Measurements from ENCODE around the gene FZD7. TPM values are rescaled to one million over a fixed set of nuclear protein-coding genes. Genes with fewer than 3 reads are reported as not detected.

The FZD7 gene
- total RNA-seq, 2 donors from 2014 or later, result 0.66 to 2.9 TPM

DNA sequence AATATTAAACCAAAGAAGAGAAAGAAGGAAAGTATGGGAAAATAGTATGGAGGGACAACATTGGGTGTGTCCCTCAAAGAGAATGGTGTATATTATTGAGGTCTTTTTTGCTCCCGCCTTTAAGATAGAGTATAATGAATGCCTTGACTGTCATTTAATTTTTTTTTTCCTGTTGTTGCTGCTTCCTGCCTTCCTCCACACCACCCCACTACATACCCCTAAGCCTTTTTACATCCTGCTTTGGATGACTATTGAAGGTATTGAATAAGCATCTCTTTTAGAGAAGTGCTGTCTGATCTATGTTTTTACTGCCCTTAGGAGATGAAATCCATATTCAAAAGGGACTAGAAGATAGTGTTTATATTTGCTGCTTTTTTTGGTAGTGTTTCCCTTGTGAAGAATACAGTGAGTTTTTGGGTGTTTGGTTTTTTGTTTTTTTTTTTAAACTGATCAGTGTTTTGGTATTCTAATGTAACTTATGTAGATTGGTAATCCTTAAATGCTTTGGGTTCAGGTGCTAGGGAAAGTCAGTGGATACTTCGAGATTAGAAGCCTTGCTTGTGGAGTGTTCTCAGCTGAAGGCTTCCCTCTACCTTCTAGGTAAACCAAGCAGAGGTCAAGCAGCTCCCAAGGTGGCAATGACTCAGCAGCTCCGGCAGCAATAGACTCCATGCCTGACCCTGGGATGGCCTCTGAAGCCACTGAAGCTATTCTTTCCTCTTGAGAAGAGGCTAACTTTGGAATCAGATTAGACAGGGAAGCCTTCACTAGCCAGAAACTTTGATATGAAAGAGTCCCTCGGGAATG, 5.0 kb downstream of the FZD7 start:
- intact Hi-C loops (cut with DNase I), result no loop called here
- Histone ChIP-seq H3K4me1 (peaks cover 15% of the 10 kb centered on the region), H3K27ac (no peak overlapping the region), H3K36me3 (replicated peaks in 1 of 2; ENCODE audit: insufficient read depth in 1 of 2, low read depth in 2 of 2) (no peaks in the 10 kb centered on the region), H3K27me3 (peaks cover 0 to 9% of the 10 kb centered on the region in 2 donors), H3K4me3 (no peak overlapping the region), H3K9me3 (no peaks in the 10 kb centered on the region)
- DNase-seq (peak in 1 of 4 donors; percentile 19), ATAC-seq (no peak)
- 42 to 55% methylated on average over 4 of the region's 4 CpGs for WGBS, 2 donors
- TF ChIP-seq, protein P1, sequence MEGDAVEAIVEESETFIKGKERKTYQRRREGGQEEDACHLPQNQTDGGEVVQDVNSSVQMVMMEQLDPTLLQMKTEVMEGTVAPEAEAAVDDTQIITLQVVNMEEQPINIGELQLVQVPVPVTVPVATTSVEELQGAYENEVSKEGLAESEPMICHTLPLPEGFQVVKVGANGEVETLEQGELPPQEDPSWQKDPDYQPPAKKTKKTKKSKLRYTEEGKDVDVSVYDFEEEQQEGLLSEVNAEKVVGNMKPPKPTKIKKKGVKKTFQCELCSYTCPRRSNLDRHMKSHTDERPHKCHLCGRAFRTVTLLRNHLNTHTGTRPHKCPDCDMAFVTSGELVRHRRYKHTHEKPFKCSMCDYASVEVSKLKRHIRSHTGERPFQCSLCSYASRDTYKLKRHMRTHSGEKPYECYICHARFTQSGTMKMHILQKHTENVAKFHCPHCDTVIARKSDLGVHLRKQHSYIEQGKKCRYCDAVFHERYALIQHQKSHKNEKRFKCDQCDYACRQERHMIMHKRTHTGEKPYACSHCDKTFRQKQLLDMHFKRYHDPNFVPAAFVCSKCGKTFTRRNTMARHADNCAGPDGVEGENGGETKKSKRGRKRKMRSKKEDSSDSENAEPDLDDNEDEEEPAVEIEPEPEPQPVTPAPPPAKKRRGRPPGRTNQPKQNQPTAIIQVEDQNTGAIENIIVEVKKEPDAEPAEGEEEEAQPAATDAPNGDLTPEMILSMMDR (IDR thresholded peaks at IDR 0.05), result no peak
- TF ChIP-seq POLR2A (IDR thresholded peaks at IDR 0.05), result no peak

DNA sequence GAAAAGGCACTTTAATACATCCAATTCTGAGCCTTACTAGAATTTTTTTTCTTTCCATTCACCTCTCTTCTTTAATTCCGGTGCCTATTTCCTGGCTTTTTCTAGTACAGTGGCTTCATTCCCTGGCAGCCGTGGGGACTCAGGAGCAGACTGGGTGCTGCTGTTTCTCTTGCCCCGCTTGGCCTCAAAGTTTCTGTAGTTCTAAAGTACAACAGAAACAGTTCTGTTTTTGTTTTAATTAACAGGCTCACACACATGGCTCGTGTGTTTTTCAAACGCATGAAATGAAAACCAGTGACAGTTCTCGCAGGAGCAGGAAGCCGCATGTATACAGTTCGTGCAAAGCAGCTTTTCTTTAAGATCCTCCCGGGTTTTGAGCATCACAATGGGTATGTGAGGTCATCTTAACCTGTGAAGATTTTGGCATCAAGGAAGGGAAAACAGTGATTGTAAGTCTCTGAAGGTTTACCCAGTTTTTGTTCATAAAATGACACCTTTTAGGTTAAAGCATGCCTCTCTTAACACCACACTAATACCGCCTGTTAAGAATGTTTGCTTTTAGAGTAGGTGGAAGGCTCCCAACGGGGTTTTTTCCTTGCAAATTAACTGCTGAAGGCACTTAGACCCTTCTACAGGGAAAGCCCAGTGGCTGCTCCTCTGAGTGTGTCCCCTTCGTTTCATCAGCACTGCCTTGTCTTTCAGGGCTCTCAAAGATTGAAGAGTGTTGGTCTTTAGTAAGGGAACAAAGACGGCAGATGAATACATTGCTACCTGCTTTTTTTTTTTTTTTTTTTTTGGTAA, 5.8 kb downstream of the FZD7 start:
- intact Hi-C loops (cut with DNase I), result no loop called here
- ATAC-seq (no peak), DNase-seq (no peak)
- H3K9me3 ChIP-seq, result no peaks in the 10 kb centered on the region
- peaks cover 0 to 8% of the 10 kb centered on the region in 2 donors for H3K27me3 ChIP-seq
- no peaks in the 10 kb centered on the region for H3K36me3 ChIP-seq (replicated peaks in 1 of 2; ENCODE audit: insufficient read depth in 1 of 2, low read depth in 2 of 2)
- TF ChIP-seq, protein P1 (IDR thresholded peaks at IDR 0.05), result no peak
- TF ChIP-seq POLR2A (IDR thresholded peaks at IDR 0.05), result no peak
- no peak overlapping the region for H3K4me3 ChIP-seq
- H3K27ac ChIP-seq, result no peak overlapping the region
- peaks cover 12% of the 10 kb centered on the region for H3K4me1 ChIP-seq
- 63 to 68% methylated on average over 13 of the region's 13 CpGs for WGBS, 2 donors

DNA sequence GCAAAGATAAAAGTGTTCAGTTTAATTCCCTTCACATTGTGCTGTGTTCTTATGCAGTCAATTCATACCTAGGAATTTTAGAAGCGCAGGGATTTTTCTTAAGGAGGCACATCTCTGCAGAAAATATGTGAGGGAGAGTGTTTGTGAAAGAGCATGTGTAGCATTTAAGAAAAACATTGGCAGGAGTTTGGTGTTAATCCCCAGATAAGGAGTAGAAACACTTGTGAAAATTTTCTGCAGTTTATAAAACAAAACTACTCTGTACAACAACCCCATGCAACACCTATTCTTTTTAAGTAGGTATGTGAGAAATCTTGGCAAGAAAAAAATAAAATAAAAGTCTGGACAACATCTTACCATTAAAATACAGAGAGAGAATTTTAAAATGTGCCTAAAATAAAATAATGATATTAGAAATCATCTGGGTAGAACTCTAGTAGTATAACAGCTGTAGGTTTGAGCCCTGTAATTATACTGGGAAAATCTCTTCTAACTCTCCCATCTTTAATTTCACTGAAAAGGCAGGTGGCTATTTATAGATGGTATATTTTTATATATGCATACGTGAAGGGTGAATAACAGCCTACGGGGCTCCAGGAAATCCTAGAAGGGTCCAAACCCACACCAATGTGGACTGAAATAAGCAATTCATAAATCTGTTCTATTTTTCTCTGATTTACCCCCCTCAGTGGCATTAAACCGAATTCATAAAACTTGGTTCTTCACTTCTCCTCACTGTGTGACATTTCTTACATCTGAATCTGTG, 6.6 kb downstream of the FZD7 start:
- intact Hi-C loops (cut with DNase I), result no loop called here
- TF ChIP-seq, protein P1 (IDR thresholded peaks at IDR 0.05), result no peak
- TF ChIP-seq POLR2A (IDR thresholded peaks at IDR 0.05), result no peak
- WGBS, 2 donors, result 73 to 79% methylated on average over 4 of the region's 4 CpGs
- H3K36me3 ChIP-seq (replicated peaks in 1 of 2; ENCODE audit: insufficient read depth in 1 of 2, low read depth in 2 of 2), result no peaks in the 10 kb centered on the region
- H3K27ac ChIP-seq, result no peak overlapping the region
- H3K4me1 ChIP-seq, result peaks cover 4% of the 10 kb centered on the region
- ATAC-seq (no peak), DNase-seq (no peak)
- no peaks in the 10 kb centered on the region for H3K9me3 ChIP-seq
- no peaks in the 10 kb centered on the region for H3K27me3 ChIP-seq
- H3K4me3 ChIP-seq, result no peak overlapping the region

DNA sequence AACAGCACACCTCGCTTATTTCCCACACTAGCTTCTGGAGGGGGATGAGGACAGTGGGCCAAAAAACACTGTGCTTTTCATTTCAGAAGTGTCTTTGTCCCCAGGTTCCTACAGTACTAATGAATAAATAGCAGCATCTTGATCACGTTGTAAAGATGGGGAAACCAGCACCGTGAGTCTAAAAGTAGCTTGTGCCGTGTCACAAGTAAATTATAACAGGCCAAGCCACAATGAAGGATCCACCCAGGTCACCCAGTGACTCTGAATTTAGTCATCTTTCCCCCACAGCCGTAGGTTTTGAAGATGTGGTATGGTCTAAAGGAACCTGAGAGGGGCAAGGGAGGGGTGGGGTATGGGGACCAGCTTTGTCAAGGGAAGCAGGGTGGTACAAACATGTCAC, 8.8 kb downstream of the FZD7 start:
- intact Hi-C loops (cut with DNase I), result no loop called here
- no peak for ATAC-seq
- Histone ChIP-seq H3K9me3 (no peaks in the 10 kb centered on the region), H3K4me3 (no peak overlapping the region), H3K4me1 (no peaks in the 10 kb centered on the region), H3K27me3 (no peaks in the 10 kb centered on the region), H3K27ac (no peak overlapping the region), H3K36me3 (replicated peaks in 1 of 2; ENCODE audit: insufficient read depth in 1 of 2, low read depth in 2 of 2) (no peaks in the 10 kb centered on the region)
- WGBS, 2 donors, result 79 to 82% methylated on average over 5 of the region's 5 CpGs
- TF ChIP-seq, protein P1 (IDR thresholded peaks at IDR 0.05), result no peak
- no peak for TF ChIP-seq POLR2A (IDR thresholded peaks at IDR 0.05)
- DNase-seq, result no peak

Measured in body of pancreas (tissue), 4 donors.